ENCODE measurements around the gene TET3. TPM values are rescaled to one million over a fixed set of nuclear protein-coding genes. Genes with fewer than 3 reads are reported as not detected.

Gene TET3
- total RNA-seq, 1 donor from 2014 or later, result 3.3 TPM

- intact Hi-C loops (cut with micrococcal nuclease), result no loop called here
- ATAC-seq, result no peak
- peak; percentile 40 for DNase-seq
Measured at GRCh38 chr2:73983322-73984202, 1.1 kb upstream of the TET3 start.

- ATAC-seq (no peak), DNase-seq (peak; percentile 74)
- intact Hi-C loops (cut with micrococcal nuclease), result no loop called here
Measured at GRCh38 chr2:73984922-73985307, 205 bp downstream of the TET3 start.

- intact Hi-C loops (cut with micrococcal nuclease), result no loop called here
- peak; percentile 68 for DNase-seq
- peak; percentile 8 for ATAC-seq
Measured at GRCh38 chr2:73985308-73986084, 786 bp downstream of the TET3 start.

GRCh38 chr2:73986085-73986681 lies 1.5 kb downstream of the TET3 start:
- intact Hi-C loops (cut with micrococcal nuclease), result no loop called here
- no peak for ATAC-seq

GRCh38 chr2:73987109-73987947 lies 2.6 kb downstream of the TET3 start:
- intact Hi-C loops (cut with micrococcal nuclease), result no loop called here
- peak; percentile 65 for DNase-seq
- peak; percentile 79 for ATAC-seq

More at GRCh38 chr2:73986085-73986681, 1.5 kb downstream of the TET3 start:
- no peak for DNase-seq

- DNase-seq, result no peak
- no peak for ATAC-seq
- intact Hi-C loops (cut with micrococcal nuclease), result no loop called here
Measured at GRCh38 chr2:73987948-73988700, 3.4 kb downstream of the TET3 start.

GRCh38 chr2:73989972-73990371 lies 5.3 kb downstream of the TET3 start:
- ATAC-seq (no peak), DNase-seq (no peak)
- intact Hi-C loops (cut with micrococcal nuclease), result no loop called here

GRCh38 chr2:73990531-73990930 lies 5.8 kb downstream of the TET3 start:
- DNase-seq, result no peak
- intact Hi-C loops (cut with micrococcal nuclease), result no loop called here
- no peak for ATAC-seq

- ATAC-seq (no peak), DNase-seq (no peak)
- intact Hi-C loops (cut with micrococcal nuclease), result no loop called here
Measured at GRCh38 chr2:73992036-73992435, 7.3 kb downstream of the TET3 start.

GRCh38 chr2:73993376-73993775 lies 8.7 kb downstream of the TET3 start:
- no peak for ATAC-seq
- no peak for DNase-seq
- intact Hi-C loops (cut with micrococcal nuclease), result no loop called here

- DNase-seq (no peak), ATAC-seq (no peak)
- intact Hi-C loops (cut with micrococcal nuclease), result no loop called here
Measured at GRCh38 chr2:73993778-73994177, 9.1 kb downstream of the TET3 start.

GRCh38 chr2:73994178-73994831 lies 9.6 kb downstream of the TET3 start:
- DNase-seq (no peak), ATAC-seq (no peak)
- intact Hi-C loops (cut with micrococcal nuclease), result no loop called here

- no peak for DNase-seq
Measured at GRCh38 chr2:73995810-73996209, 11.1 kb downstream of the TET3 start.

GRCh38 chr2:73997813-73998212 lies 13.1 kb downstream of the TET3 start:
- ATAC-seq (no peak), DNase-seq (no peak)
- intact Hi-C loops (cut with micrococcal nuclease), result no loop called here

More at GRCh38 chr2:73995810-73996209, 11.1 kb downstream of the TET3 start:
- no peak for ATAC-seq
- intact Hi-C loops (cut with micrococcal nuclease), result no loop called here

GRCh38 chr2:73998451-73998850 lies 13.7 kb downstream of the TET3 start:
- intact Hi-C loops (cut with micrococcal nuclease), result no loop called here
- no peak for DNase-seq
- no peak for ATAC-seq

- intact Hi-C loops (cut with micrococcal nuclease), result no loop called here
- ATAC-seq (no peak), DNase-seq (no peak)
Measured at GRCh38 chr2:73998933-73999332, 14.2 kb downstream of the TET3 start.

- ATAC-seq, result no peak
- intact Hi-C loops (cut with micrococcal nuclease), result no loop called here
- no peak for DNase-seq
Measured at GRCh38 chr2:73999881-74000597, 15.3 kb downstream of the TET3 start.

Measured in left ventricle myocardium superior (tissue), 1 donor.